Left lung (tissue), 10 donors: ENCODE measurements around the gene WWOX. TPM values are rescaled to one million over a fixed set of nuclear protein-coding genes. Genes with fewer than 3 reads are reported as not detected.
A peak's percentile ranks its signal among the peaks of the same experiment; 100 is the strongest.

Experiments used
- ATAC-seq: fragments of 200-7000 bp; cut with Tn5 transposase; one replicate; pipeline ENCODE4 v1.9.1; 2020; ENCODE audit warnings: moderate library complexity
- DNase-seq, 4 donors: peaks; one replicate each; pipeline ENCODE4 v3.0.0-alpha.2; 2013 to 2020
- H3K27ac ChIP-seq, 2 donors: fragments of 200-600 bp; sonication (generic) in 1 of 2; one replicate each; pipeline versions ENCODE4 v1.5.0 to v1.8.0; 2020 to 2021
- H3K27me3 ChIP-seq, 2 donors: fragments of 200-600 bp; sonication (generic) in 1 of 2; one replicate each; pipeline versions ENCODE4 v1.5.0 to v1.8.0; 2020 to 2021
- H3K36me3 ChIP-seq, 2 donors: fragments of 200-600 bp; sonication (generic) in 1 of 2; one replicate each; pipeline versions ENCODE4 v1.5.0 to v1.8.0; 2020 to 2021
- H3K4me1 ChIP-seq, 2 donors: fragments of 200-600 bp; one replicate each; pipeline ENCODE4 v1.8.0; 2021
- H3K4me3 ChIP-seq, 2 donors: fragments of 200-600 bp; sonication (generic) in 1 of 2; one replicate each; pipeline versions ENCODE4 v1.5.0 to v1.8.0; 2020 to 2021; ENCODE audit warnings: mild to moderate bottlenecking in 1 of 2
- H3K9me3 ChIP-seq, 2 donors: fragments of 200-600 bp; sonication (generic) in 1 of 2; one replicate each; pipeline versions ENCODE4 v1.5.0 to v1.8.0; 2020 to 2021
- intact Hi-C, 2 donors: fragments of 100-400 bp; cut with DNase I; formaldehyde crosslinking; loops; one replicate each; pipeline versions ENCODE4 v1.11.2 to v1.14.2; 2022
- polyA plus RNA-seq, 6 donors: library from polyadenylated mRNA; unstranded; fragments of 120-200 nt; gene quantifications; one replicate each; pipeline ENCODE4 v1.2.1, GENCODE V29; 2013; ENCODE audit not compliant: insufficient read length in 6 of 6
- total RNA-seq, 2 donors: library from RNA; stranded (reverse); fragmentation: NEBNext Ultra II Directional; extraction: Animal tissue kit (Norgen Biotek cat#: 25700); gene quantifications; one replicate each; pipeline ENCODE4 v1.2.1, GENCODE V29; 2021
- TF ChIP-seq, protein P1 (sequence below), 2 donors: fragments of 200-600 bp; sonication (generic) in 1 of 2; IDR thresholded peaks; one replicate each; pipeline versions ENCODE4 v1.5.0 to v1.8.0; 2021; ENCODE audit warnings: antibody characterized with exemption in 2 of 2
- donor health status: DM: no; HTN: yes; CAD: no.
- donor health status: DM: no; HTN: no; CAD: no.

WWOX gene
- total and polyA plus RNA-seq, 8 donors, result 17.2 to 40.3 (median 30.8) TPM

DNA sequence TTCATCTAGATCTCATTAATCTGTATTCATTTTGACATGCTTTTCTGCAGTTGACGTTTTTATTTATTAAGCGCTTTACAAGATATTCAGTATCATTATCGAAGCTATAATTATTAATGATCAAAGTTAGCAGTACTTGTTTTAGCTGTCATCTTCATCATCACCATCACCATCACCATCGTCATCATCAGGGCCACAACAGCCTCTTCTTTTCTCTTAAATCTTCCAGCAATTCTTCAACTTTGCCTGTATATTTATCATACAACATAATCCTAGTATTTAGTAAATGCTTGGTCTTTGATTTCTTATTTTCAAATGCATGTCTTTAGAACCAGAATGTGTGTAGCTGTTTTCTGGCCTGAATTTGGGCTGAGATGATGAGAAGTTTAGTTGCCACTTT is 973.1 kb downstream of the WWOX start:
- no peaks in the 10 kb centered on the region for H3K36me3 ChIP-seq
- peaks cover 0 to 6% of the 10 kb centered on the region in 2 donors for H3K27me3 ChIP-seq
- ATAC-seq (no peak), DNase-seq (no peak)
- H3K9me3 ChIP-seq, result no peaks in the 10 kb centered on the region
- intact Hi-C loops, result no loop called here
- H3K27ac ChIP-seq, result no peak overlapping the region
- TF ChIP-seq, protein P1, sequence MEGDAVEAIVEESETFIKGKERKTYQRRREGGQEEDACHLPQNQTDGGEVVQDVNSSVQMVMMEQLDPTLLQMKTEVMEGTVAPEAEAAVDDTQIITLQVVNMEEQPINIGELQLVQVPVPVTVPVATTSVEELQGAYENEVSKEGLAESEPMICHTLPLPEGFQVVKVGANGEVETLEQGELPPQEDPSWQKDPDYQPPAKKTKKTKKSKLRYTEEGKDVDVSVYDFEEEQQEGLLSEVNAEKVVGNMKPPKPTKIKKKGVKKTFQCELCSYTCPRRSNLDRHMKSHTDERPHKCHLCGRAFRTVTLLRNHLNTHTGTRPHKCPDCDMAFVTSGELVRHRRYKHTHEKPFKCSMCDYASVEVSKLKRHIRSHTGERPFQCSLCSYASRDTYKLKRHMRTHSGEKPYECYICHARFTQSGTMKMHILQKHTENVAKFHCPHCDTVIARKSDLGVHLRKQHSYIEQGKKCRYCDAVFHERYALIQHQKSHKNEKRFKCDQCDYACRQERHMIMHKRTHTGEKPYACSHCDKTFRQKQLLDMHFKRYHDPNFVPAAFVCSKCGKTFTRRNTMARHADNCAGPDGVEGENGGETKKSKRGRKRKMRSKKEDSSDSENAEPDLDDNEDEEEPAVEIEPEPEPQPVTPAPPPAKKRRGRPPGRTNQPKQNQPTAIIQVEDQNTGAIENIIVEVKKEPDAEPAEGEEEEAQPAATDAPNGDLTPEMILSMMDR (IDR thresholded peaks at IDR 0.05), result no peak
- H3K4me3 ChIP-seq, result no peak overlapping the region
- H3K4me1 ChIP-seq, result no peaks in the 10 kb centered on the region

- TF ChIP-seq, protein P1 (IDR thresholded peaks at IDR 0.05), result no peak
- H3K4me1 ChIP-seq, result no peaks in the 10 kb centered on the region
- no peaks in the 10 kb centered on the region for H3K9me3 ChIP-seq
- no peak overlapping the region for H3K27ac ChIP-seq
- peaks cover 0 to 6% of the 10 kb centered on the region in 2 donors for H3K27me3 ChIP-seq
- intact Hi-C loops, result no loop called here
- H3K4me3 ChIP-seq, result no peak overlapping the region
- no peaks in the 10 kb centered on the region for H3K36me3 ChIP-seq
- no peak for DNase-seq
- no peak for ATAC-seq
These were observed 974.1 kb downstream of the WWOX start for GRCh38 chr16:79073566-79073965.

- H3K27me3 ChIP-seq, result peaks cover 0 to 6% of the 10 kb centered on the region in 2 donors
- intact Hi-C loops, result no loop called here
- H3K36me3 ChIP-seq, result no peaks in the 10 kb centered on the region
- TF ChIP-seq, protein P1 (IDR thresholded peaks at IDR 0.05), result no peak
- ATAC-seq, result no peak
- no peaks in the 10 kb centered on the region for H3K4me1 ChIP-seq
- no peak for DNase-seq
- no peak overlapping the region for H3K27ac ChIP-seq
- no peaks in the 10 kb centered on the region for H3K9me3 ChIP-seq
- H3K4me3 ChIP-seq, result no peak overlapping the region
These were observed 975.1 kb downstream of the WWOX start for GRCh38 chr16:79074541-79074940.

GRCh38 chr16:79074951-79075350 is 975.5 kb downstream of the WWOX start:
- DNase-seq (peak in 1 of 4 donors; percentile 56), ATAC-seq (no peak)
- intact Hi-C loops, result no loop called here
- no peaks in the 10 kb centered on the region for H3K9me3 ChIP-seq
- no peak overlapping the region for H3K27ac ChIP-seq
- H3K4me3 ChIP-seq, result no peak overlapping the region
- H3K36me3 ChIP-seq, result no peaks in the 10 kb centered on the region
- peaks cover 0 to 6% of the 10 kb centered on the region in 2 donors for H3K27me3 ChIP-seq
- no peaks in the 10 kb centered on the region for H3K4me1 ChIP-seq
- TF ChIP-seq, protein P1 (IDR thresholded peaks at IDR 0.05), result no peak

DNA sequence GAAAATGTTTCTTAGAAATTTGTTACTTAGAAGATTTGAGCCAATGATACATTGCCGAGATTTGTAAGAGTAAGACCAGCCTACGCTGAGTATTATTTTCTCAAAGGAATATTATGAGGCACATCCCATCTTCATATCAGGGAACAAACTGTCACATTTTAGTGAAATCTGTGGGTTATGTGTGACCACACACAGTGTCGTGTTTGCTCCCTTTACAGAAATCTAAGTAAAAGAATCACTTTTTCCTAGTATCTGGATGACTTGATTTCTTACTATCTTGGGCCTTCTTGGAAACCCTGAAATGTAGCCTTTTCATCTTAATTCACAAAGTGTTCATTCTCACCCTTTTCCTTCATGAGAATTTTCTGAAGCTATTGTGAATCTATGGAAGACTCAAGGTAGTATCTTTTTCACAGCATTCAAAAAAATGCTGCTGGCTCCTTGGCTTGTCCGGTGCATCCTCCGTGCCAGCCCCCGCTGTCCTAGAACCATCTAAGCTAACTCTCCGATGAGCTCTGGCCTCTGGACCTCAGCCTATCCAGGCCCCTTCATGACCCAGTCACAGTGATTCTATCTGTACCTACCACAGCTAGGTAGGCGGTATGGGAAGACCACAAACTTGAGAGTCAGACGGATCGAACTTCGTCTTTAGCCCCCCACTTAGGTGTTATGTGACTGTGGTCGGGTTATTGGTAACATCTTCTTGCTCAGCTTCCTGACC is 976.8 kb downstream of the WWOX start:
- no peaks in the 10 kb centered on the region for H3K4me1 ChIP-seq
- DNase-seq, result no peak
- H3K4me3 ChIP-seq, result no peak overlapping the region
- no peaks in the 10 kb centered on the region for H3K9me3 ChIP-seq
- intact Hi-C loops, result no loop called here
- ATAC-seq, result no peak
- TF ChIP-seq, protein P1 (IDR thresholded peaks at IDR 0.05), result no peak
- H3K27me3 ChIP-seq, result peaks cover 0 to 6% of the 10 kb centered on the region in 2 donors
- no peak overlapping the region for H3K27ac ChIP-seq
- H3K36me3 ChIP-seq, result no peaks in the 10 kb centered on the region
